Body of pancreas (tissue), 4 donors: ENCODE data around the gene BAG5. TPM values are rescaled to one million over a fixed set of nuclear protein-coding genes. Genes with fewer than 3 reads are reported as not detected.

Source experiments
- ATAC-seq: fragments of 150-250 bp; one replicate; pipeline ENCODE4 v1.9.1; 2016
- DNase-seq, 4 donors: peaks; one replicate each; pipeline ENCODE4 v3.0.0-alpha.2; 2019
- H3K27ac ChIP-seq, 4 donors: fragments of 200-600 bp; sonication (generic); 1 replicate in 3 of 4; 2 replicates in 1 of 4; pipeline versions ENCODE4 v1.5.1 to v1.6.1; 2016 to 2019; ENCODE audit warnings: mild to moderate bottlenecking in 1 of 4, mixed read lengths in 1 of 4, moderate library complexity in 1 of 4
- H3K27me3 ChIP-seq, 2 donors: fragments of 200-600 bp; sonication (generic); one replicate each; pipeline ENCODE4 v1.6.0; 2016; ENCODE audit warnings: mild to moderate bottlenecking in 1 of 2
- H3K36me3 ChIP-seq, 2 donors: fragments of 200-600 bp; sonication (generic); replicated peaks in 1 of 2; 2 replicates each; pipeline ENCODE4 v1.5.1; 2016; ENCODE audit warnings: low read depth in 2 of 2; ENCODE audit not compliant: insufficient read depth in 1 of 2
- H3K4me1 ChIP-seq: fragments of 200-600 bp; sonication (generic); one replicate; pipeline ENCODE4 v1.6.0; 2016
- H3K4me3 ChIP-seq, 2 donors: fragments of 200-600 bp; sonication (generic); 1 replicate in 1 of 2; 2 replicates in 1 of 2; pipeline ENCODE4 v1.5.1; 2016 to 2019
- H3K9me3 ChIP-seq, 3 donors: fragments of 200-600 bp; sonication (generic); 1 replicate in 2 of 3; 2 replicates in 1 of 3; pipeline ENCODE4 v1.5.1; 2016
- POLR2A ChIP-seq, 3 donors: fragments of 450-650 bp; IDR thresholded peaks; one replicate each; pipeline ENCODE4 v1.6.1; 2016; ENCODE audit warnings: antibody characterized with exemption in 3 of 3, mild to moderate bottlenecking in 2 of 3
- WGBS, 2 donors: methylation state at CpG; one replicate each; pipeline ENCODE4 v1.1.5; 2017; 5-methylcytosine and 5-hydroxymethylcytosine counted together
- intact Hi-C: fragments of 100-400 bp; cut with DNase I; formaldehyde crosslinking; loops from one replicate; pipeline ENCODE4 v1.15.1; 2023
- total RNA-seq, 2 donors: library from RNA; depleted of rRNA; stranded (reverse); fragments of >200 nt; gene quantifications; one replicate each; pipeline ENCODE4 v1.1.0, GENCODE V29; 2016
- TF ChIP-seq, protein P1 (sequence below), 7 experiments: fragments of 450-650 bp in 4 of 7; fragments of 200-600 bp in 3 of 7; sonication (generic) in 3 of 7; IDR thresholded peaks; one replicate each; pipeline ENCODE4 v1.5.1; 2016 to 2019; ENCODE audit warnings: antibody characterized with exemption in 7 of 7

The BAG5 gene
- total RNA-seq, 2 donors from 2014 or later = 9.9 to 11.9 TPM

- H3K27ac ChIP-seq = peak overlapping the region; percentile 22 to 61 (median 45)
- H3K27me3 ChIP-seq = no peaks in the 10 kb centered on the region
- H3K36me3 ChIP-seq = no peaks in the 10 kb centered on the region
- DNase-seq = peak in 2 of 4 donors; percentile 44 to 53
- H3K4me3 ChIP-seq = no peak overlapping the region
- TF ChIP-seq, protein P1, sequence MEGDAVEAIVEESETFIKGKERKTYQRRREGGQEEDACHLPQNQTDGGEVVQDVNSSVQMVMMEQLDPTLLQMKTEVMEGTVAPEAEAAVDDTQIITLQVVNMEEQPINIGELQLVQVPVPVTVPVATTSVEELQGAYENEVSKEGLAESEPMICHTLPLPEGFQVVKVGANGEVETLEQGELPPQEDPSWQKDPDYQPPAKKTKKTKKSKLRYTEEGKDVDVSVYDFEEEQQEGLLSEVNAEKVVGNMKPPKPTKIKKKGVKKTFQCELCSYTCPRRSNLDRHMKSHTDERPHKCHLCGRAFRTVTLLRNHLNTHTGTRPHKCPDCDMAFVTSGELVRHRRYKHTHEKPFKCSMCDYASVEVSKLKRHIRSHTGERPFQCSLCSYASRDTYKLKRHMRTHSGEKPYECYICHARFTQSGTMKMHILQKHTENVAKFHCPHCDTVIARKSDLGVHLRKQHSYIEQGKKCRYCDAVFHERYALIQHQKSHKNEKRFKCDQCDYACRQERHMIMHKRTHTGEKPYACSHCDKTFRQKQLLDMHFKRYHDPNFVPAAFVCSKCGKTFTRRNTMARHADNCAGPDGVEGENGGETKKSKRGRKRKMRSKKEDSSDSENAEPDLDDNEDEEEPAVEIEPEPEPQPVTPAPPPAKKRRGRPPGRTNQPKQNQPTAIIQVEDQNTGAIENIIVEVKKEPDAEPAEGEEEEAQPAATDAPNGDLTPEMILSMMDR (IDR thresholded peaks at IDR 0.05) = no peak
- no peak for TF ChIP-seq POLR2A (IDR thresholded peaks at IDR 0.05)
- peaks cover 87% of the 10 kb centered on the region for H3K4me1 ChIP-seq
- ATAC-seq = no peak
- intact Hi-C loops = no loop called here
- H3K9me3 ChIP-seq = no peaks in the 10 kb centered on the region
- 72 to 82% methylated on average over 11 of the region's 12 CpGs for WGBS, 2 donors
Observed at GRCh38 chr14:103524002-103524935, 38.2 kb downstream of the BAG5 start.

DNA sequence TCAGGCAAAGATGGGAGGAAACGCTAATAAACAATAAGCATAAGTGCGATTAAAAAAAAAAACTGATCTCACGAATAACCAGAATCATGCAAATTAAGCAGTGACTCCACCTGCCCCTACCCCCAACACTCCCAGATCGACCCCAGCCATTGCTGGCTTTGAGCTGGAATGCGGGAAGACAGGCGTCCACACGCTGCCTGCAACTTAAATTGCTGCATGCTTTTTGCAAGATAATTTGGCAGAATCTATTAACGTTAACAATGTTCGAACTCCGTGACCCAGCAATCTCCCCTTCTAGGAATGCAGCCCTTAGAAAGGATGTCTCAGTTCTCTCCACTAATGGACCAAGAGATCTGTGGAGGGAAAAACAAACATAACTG lies 38.9 kb downstream of the BAG5 start:
- Histone ChIP-seq H3K27ac (no peak overlapping the region), H3K36me3 (no peaks in the 10 kb centered on the region), H3K9me3 (no peaks in the 10 kb centered on the region), H3K4me3 (no peak overlapping the region), H3K4me1 (peaks cover 92% of the 10 kb centered on the region), H3K27me3 (no peaks in the 10 kb centered on the region)
- TF ChIP-seq, protein P1 (IDR thresholded peaks at IDR 0.05) = no peak
- TF ChIP-seq POLR2A (IDR thresholded peaks at IDR 0.05) = no peak
- intact Hi-C loops = no loop called here
- WGBS, 2 donors = 73 to 74% methylated on average over 10 of the region's 10 CpGs
- DNase-seq = no peak
- no peak for ATAC-seq

DNA sequence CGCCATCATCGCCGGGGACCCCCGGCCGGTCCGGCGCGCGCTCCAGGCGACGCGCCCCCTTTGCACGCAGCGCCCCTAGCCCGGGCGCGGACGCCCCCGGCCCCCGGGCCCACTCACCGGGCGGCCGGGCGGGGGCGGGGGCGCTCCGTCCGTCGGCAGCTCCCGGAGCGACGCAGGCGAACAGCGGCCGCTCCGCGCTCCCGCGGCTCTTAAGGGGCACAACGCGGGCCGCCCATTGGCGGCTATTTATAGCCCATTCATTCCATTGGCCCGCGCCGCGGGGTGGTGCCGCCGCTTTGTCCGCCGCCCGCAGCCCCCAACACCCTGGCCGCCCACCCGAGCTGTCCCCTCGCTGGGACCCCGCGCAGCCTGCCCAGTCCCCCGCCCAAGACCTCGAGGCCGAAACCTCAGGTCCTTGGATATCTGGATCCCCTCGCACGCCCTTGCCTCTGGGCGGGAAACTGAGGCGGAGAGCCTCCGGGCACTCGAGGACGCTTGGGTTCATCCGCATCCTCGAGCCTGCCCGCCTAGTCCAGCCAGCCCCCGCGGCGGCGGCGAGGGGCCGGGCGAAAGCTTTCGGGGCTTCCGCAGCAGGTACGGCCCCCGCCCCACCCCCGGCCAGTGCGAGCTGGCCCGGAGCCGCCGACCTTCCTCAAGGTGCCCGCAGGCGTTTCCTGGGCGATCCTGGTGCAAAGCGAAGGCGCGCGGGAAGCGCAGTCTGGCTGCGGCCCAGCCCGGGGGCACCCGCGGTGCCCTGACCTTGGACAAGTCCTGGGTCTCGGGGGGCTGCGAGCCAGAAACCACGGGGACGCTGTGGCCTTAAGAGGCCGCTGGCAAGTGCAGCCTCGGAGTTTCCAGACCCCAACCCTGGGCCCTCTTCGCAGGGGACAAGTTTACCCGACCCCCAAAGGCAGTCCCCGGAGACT lies 39.5 kb downstream of the BAG5 start, which contains the start of gene CKB:
Gene CKB (minus strand): TSS at position 182 of the 926 bp plus-strand sequence. CDS start 337 bp downstream, outside the sequence.
- peak; percentile 55 to 75 (median 67) for DNase-seq
- H3K27me3 ChIP-seq = no peaks in the 10 kb centered on the region
- intact Hi-C loops = no loop called here
- H3K36me3 ChIP-seq = no peaks in the 10 kb centered on the region
- peak within 1 kb of the TSS; percentile 0 to 41 for H3K4me3 ChIP-seq
- no peaks in the 10 kb centered on the region for H3K9me3 ChIP-seq
- peak within 1 kb of the TSS; percentile 58 to 81 (median 80) for H3K27ac ChIP-seq
- 20 to 50% methylated on average over 25 to 64 of the region's 107 CpGs for WGBS, 2 donors
- TF ChIP-seq, protein P1 (IDR thresholded peaks at IDR 0.05) = no peak
- peak in 2 of 3 donors; percentile 51 to 53 for TF ChIP-seq POLR2A (IDR thresholded peaks at IDR 0.05)
- H3K4me1 ChIP-seq = peaks cover 92% of the 10 kb centered on the region
- ATAC-seq = peak; percentile 22

- H3K9me3 ChIP-seq = no peaks in the 10 kb centered on the region
- peak in 2 of 4 donors; percentile 49 to 50 for DNase-seq
- H3K27ac ChIP-seq = peak overlapping the region; percentile 56 to 81 (median 80)
- H3K36me3 ChIP-seq = no peaks in the 10 kb centered on the region
- H3K27me3 ChIP-seq = no peaks in the 10 kb centered on the region
- peaks cover 84% of the 10 kb centered on the region for H3K4me1 ChIP-seq
- peak overlapping the region; percentile 0 to 41 for H3K4me3 ChIP-seq
- 0 to 1% methylated on average over 4 to 70 of the region's 74 CpGs for WGBS, 2 donors
- ATAC-seq = no peak
- TF ChIP-seq POLR2A (IDR thresholded peaks at IDR 0.05) = no peak
- TF ChIP-seq, protein P1 (IDR thresholded peaks at IDR 0.05) = no peak
- intact Hi-C loops = no loop called here
Observed at GRCh38 chr14:103521951-103522563, 40.4 kb downstream of the BAG5 start.
